PC-3 (cell line): ENCODE data around the gene DCAF15.

Experiments used
- EZH2 ChIP-seq: fragments of 300-600 bp; sonication (generic); IDR thresholded peaks from one replicate; pipeline ENCODE4 v1.6.1; 2017; ENCODE audit warnings: antibody characterized with exemption, mild to moderate bottlenecking, low read length; ENCODE audit not compliant: unreplicated experiment
- EZH2phosphoT487 ChIP-seq: fragments of 300-600 bp; sonication (generic); IDR thresholded peaks from 2 replicates; pipeline ENCODE4 v1.6.1; 2018; ENCODE audit warnings: mild to moderate bottlenecking, antibody characterized with exemption, low read length, borderline replicate concordance
- TF ChIP-seq, protein P1 (sequence below): fragments of 300-600 bp; sonication (generic); conservative IDR thresholded peaks from 2 replicates; pipeline ENCODE4 v1.5.1; 2017; ENCODE audit warnings: antibody characterized with exemption, low read depth, mild to moderate bottlenecking, low read length

DNA sequence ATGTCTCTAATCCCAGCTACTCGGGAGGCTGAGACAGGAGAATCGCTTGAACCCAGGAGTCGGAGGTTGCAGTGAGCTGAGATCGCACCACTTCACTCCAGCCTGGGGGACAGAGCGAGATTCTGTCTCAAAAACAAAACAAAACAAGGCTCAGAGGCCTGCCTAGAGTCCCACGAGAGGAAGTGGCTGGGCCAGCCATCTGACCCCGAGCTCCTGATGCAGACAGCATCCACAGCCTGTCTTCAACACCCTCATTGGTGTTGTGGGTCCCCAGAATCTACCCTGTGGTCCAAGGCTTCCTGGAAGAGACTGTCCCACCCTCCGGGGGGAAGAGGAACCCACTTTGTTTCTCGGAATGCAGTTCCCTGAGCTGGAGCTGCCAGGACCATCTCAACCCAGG is 29.2 kb downstream of the DCAF15 start:
- TF ChIP-seq, protein P1, sequence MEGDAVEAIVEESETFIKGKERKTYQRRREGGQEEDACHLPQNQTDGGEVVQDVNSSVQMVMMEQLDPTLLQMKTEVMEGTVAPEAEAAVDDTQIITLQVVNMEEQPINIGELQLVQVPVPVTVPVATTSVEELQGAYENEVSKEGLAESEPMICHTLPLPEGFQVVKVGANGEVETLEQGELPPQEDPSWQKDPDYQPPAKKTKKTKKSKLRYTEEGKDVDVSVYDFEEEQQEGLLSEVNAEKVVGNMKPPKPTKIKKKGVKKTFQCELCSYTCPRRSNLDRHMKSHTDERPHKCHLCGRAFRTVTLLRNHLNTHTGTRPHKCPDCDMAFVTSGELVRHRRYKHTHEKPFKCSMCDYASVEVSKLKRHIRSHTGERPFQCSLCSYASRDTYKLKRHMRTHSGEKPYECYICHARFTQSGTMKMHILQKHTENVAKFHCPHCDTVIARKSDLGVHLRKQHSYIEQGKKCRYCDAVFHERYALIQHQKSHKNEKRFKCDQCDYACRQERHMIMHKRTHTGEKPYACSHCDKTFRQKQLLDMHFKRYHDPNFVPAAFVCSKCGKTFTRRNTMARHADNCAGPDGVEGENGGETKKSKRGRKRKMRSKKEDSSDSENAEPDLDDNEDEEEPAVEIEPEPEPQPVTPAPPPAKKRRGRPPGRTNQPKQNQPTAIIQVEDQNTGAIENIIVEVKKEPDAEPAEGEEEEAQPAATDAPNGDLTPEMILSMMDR = no peak
- no peak for TF ChIP-seq EZH2phosphoT487
- TF ChIP-seq EZH2 = no peak
